ENCODE measurements around the gene PRSS8.
A peak's percentile ranks its signal among the peaks of the same experiment; 100 is the strongest.
"Not testable (repeated sequence)": the region's sequence is repeated elsewhere in the genome, so short reads cannot be mapped to it uniquely, and the experiment has no call there.

The PRSS8 gene

GRCh38 chr16:31135535-31136286 is at the start of gene PRSS8:
PRSS8 (minus strand) TSS chr16:31135727; CDS start chr16:31135498, 229 bp downstream.
- no peak for DNase-seq

GRCh38 chr16:31184888-31185287 is 49.4 kb upstream of the PRSS8 start:
- DNase-seq = no peak

- DNase-seq = no peak
These were observed 48.2 kb upstream of the PRSS8 start for GRCh38 chr16:31183432-31184428.

GRCh38 chr16:31182391-31182790 is 46.9 kb upstream of the PRSS8 start:
- no peak for DNase-seq

GRCh38 chr16:31181102-31181830 is 45.7 kb upstream of the PRSS8 start:
- no peak for DNase-seq

- DNase-seq = peak; percentile 78
These were observed 44.4 kb upstream of the PRSS8 start, which contains the start of gene FUS for GRCh38 chr16:31179747-31180459. FUS (plus strand) TSS chr16:31180139; CDS start chr16:31180215, 76 bp downstream.

- no peak for DNase-seq
These were observed 43.8 kb upstream of the PRSS8 start for GRCh38 chr16:31179219-31179746.

- DNase-seq = no peak
These were observed 41.6 kb upstream of the PRSS8 start for GRCh38 chr16:31177136-31177535.

GRCh38 chr16:31170048-31170447 is 34.5 kb upstream of the PRSS8 start:
- DNase-seq = not testable (repeated sequence)

- DNase-seq = no peak
These were observed 33.3 kb upstream of the PRSS8 start for GRCh38 chr16:31168848-31169247.

- DNase-seq = no peak
These were observed 31.8 kb upstream of the PRSS8 start for GRCh38 chr16:31167315-31167714.

- DNase-seq = no peak
These were observed 21.6 kb upstream of the PRSS8 start for GRCh38 chr16:31157136-31157535.

- DNase-seq = not testable (repeated sequence)
These were observed 15.4 kb upstream of the PRSS8 start for GRCh38 chr16:31150976-31151375.

- no peak for DNase-seq
These were observed 14.7 kb upstream of the PRSS8 start, which contains the start of gene PRSS36 for GRCh38 chr16:31149894-31150890. PRSS36 (minus strand) TSS chr16:31150066; CDS start chr16:31150035, 31 bp downstream.

GRCh38 chr16:31149332-31149731 is 13.8 kb upstream of the PRSS8 start:
- DNase-seq = no peak

- no peak for DNase-seq
These were observed 13.4 kb upstream of the PRSS8 start for GRCh38 chr16:31148896-31149295.

GRCh38 chr16:31148281-31148728 is 12.8 kb upstream of the PRSS8 start:
- no peak for DNase-seq

GRCh38 chr16:31147574-31147973 is 12.0 kb upstream of the PRSS8 start:
- no peak for DNase-seq

GRCh38 chr16:31145398-31145990 is 10.0 kb upstream of the PRSS8 start:
- DNase-seq = no peak

- not testable (repeated sequence) for DNase-seq
These were observed 8.9 kb upstream of the PRSS8 start for GRCh38 chr16:31144418-31144817.

Data from NCI-H446 treated with DMSO at 0.1 percent for 48 hours (cell line).